Measurements from ENCODE around the gene AFG1L.
A peak's percentile ranks its signal among the peaks of the same experiment; 100 is the strongest.
"Not testable (repeated sequence)": the region's sequence is repeated elsewhere in the genome, so short reads cannot be mapped to it uniquely, and the experiment has no call there.

The AFG1L gene

GRCh38 chr6:108294727-108295625 lies at the start of gene AFG1L:
AFG1L (plus strand) TSS chr6:108295054; CDS start chr6:108295080, 26 bp downstream.
- DNase-seq = peak; percentile 53 to 95 (median 90)

DNA sequence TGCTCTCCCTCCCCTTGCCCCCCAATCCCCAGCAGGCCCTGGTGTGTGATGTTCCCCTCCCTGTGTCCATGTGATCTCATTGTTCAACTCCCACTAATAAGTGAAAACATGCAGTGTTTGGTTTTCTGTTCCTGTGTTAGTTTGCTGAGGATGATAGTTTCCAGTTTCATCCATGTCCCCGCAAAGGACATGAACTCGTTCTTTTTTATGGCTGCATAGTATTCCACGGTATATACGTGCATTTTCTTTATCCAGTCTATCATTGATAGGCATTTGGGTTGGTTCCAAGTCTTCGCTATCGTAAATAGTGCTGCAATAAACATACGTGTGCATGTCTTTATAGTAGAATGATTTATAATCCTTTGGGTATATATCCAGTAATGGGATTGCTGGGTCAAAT lies 49.8 kb upstream of the AFG1L start:
- not testable (repeated sequence) for DNase-seq

GRCh38 chr6:108247965-108248536 lies 46.8 kb upstream of the AFG1L start:
- no peak for DNase-seq

DNA sequence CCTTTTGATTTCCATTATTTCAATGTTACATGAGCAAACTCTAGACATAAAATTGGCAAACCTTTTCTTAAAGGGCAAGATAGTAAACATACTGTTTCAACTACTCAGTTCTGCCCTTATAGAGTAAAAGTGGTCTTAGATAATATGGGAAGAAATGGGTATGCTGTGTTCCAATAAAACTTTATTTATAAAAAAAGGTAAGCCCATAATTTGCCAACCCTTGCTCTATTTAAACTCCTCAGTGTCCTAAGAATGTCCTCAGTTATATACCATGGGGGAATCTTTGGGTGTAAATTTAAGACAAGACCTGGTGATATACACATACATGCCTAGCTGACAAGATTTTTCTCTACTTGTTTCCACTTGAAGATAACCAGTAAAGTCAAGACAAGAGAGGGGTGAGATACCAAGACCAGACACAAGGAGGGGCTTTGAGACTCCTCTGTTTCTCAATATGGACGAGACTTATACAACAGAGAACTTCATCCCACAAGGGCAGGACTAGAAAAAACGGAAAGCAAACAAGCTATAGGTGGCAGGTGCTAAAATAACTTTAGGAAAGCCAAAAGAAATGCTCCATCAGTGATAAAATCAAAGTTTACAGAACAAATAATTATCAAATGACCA lies 44.5 kb upstream of the AFG1L start:
- no peak for DNase-seq

DNA sequence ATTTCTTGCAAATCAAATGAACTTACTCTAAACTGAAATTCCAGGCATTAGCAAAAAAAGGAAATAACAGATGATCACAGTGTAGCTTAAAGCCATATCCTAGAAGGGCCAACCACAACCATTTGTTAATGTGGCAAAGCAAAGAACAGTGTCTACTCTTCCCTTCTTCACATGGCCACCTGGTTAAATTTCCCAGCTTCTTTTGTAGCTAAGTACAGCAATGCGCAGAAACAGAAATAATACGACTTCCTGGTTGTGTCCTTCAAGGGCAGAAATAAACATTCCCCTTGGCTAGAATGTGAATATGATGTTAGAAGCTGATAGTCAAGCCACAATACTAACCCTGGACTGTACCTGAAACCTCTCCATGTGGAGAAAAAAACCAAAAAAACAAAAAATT lies 43.6 kb upstream of the AFG1L start:
- DNase-seq = no peak

DNA sequence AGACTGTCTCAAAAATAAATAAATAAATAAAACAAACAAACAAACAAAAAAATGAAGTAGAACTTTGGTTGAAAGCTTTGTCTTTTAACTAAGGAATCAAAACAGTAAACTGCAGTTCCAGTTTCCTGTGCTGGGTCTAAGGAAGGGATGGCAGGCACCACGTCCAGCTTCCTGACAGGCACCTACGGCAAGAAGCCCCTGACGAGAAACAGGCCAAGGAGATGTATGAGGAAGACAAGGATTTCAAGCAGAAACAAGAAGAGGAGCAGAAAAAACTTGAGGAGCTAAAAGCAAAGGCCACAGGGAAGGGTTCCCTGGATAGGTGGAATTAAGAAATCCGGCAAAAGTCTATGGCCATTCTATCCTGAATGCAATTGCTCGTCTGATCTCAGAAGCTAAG lies 42.8 kb upstream of the AFG1L start:
- no peak for DNase-seq

DNA sequence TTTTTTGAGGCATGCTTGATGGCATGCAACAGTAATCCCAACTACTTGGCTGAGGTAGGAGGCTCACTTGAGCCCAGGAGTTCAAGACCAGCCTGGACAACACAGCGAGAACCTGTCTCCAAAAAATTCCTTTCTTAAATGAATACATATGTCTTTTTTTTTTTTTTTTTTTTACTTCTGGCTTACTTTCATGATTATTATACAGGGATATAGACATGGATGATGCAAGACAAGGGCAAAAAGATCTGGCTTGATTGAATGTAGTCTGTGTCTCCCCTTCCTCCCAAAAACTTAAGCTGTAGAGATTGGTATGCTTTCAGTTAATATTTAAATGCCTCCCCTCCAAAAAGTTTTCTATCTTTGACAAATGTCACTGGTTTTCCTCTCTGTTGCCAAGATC lies 41.6 kb upstream of the AFG1L start:
- DNase-seq = no peak

- no peak for DNase-seq
These were observed 40.1 kb upstream of the AFG1L start for GRCh38 chr6:108254433-108255410.

GRCh38 chr6:108260126-108260808 lies 34.6 kb upstream of the AFG1L start:
- DNase-seq = peak in 48 of 56 donors; percentile 13 to 85 (median 60)

- peak; percentile 43 to 95 (median 88) for DNase-seq
These were observed 33.9 kb upstream of the AFG1L start, which contains the start of gene SNX3 for GRCh38 chr6:108260809-108261569. SNX3 (minus strand) TSS chr6:108261040; CDS start chr6:108260921, 119 bp downstream.

DNA sequence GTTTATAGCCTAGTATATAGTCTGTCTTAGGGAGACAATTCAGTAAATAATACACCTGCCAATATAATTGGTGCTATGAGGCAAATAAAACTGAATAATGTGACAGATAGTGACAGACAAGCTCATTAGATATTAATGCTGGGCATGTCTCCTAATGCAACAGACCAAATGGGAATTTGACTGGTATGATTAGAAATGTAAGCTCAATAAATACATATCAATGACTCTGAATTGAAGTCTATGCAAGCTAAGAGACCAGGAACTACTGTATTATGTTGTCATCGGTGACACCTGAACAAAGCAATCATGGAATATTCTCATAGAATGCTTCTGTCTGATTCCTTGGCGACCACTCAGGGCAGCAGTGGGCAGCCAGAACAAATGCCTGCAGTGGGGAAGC lies 31.5 kb upstream of the AFG1L start:
- no peak for DNase-seq

GRCh38 chr6:108268845-108269244 lies 26.0 kb upstream of the AFG1L start:
- no peak for DNase-seq

GRCh38 chr6:108269955-108270354 lies 24.9 kb upstream of the AFG1L start:
- not testable (repeated sequence) for DNase-seq

DNA sequence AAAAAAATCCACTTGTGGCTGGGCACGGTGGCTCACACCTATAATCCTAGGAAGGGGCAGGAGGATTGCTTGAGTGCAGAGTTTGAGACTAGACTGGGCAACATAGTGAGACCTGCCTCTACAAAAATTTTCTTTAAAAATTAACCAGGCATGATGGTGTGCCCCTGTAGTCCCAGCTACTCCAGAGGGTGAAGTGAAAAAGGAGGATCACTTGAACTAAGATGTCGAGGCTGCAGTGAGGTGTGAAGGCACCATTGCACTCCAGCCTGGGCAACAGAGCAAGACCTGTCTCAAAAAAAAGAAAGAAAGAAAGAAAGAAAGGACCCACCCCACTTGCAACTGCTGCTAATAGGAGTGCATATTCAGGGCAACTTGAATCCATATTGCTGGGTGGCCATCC lies 20.3 kb upstream of the AFG1L start:
- no peak for DNase-seq

DNA sequence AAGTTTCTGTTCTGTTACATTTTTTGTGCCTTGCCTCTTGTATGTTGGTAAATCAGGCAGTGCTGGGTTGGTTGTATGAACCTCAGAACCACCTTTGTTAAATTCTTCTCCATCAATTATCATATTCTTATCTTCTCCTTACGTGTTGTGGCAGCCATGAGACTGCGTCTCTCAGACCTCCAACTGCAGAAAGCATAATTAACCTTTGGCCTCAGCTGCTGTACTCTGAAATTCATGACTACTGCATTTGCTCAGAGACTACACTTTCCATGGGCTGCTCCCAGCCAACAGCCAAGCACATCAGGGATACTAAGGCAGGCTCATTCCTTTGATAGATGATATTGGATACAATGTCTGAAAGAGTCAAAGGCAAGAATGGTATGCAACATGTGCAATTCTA lies 18.9 kb upstream of the AFG1L start:
- DNase-seq = no peak

DNA sequence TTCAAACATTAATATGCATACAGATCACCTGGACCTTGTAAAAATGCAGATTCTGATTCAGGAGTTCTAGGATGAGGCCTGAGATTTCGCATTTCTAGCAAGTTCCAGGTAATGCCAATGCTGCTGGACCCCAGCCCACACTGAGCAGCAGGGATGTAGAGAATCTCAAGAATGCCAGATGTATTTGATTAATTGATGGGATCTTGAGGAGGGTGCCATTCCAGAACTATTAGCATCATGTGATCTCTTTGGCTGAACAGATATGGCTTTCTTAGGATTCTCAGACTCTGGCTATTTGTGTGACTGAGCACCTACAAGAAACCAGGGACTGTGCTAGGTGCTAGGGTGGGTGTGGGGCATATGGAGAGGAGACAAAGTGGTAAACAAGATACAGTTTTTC lies 17.6 kb upstream of the AFG1L start:
- DNase-seq = no peak

GRCh38 chr6:108277831-108278230 lies 17.0 kb upstream of the AFG1L start:
- no peak for DNase-seq

GRCh38 chr6:108285381-108285780 lies 9.5 kb upstream of the AFG1L start:
- no peak for DNase-seq

DNA sequence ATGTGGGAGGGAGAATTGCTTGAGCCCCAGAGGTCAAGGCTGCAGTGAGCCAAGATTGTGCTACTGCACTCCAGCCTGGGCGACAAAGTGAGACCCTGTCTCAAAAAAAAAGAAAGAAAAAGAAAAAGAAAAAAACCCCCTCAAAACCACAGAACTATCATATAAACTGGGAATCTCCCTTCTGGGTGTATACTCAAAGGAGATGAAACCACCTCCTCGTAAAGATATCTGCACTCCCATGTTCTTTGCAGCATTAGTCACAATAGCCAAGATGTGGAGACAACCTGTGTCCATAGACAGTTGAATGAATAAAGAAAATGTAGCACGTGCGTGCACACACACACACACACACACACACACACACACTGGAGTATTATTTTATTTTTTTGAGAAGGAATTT lies 8.5 kb upstream of the AFG1L start:
- DNase-seq = no peak

- DNase-seq = no peak
These were observed 7.5 kb upstream of the AFG1L start for GRCh38 chr6:108287373-108287772.

Data from nucleus accumbens (tissue), 56 donors.